HEK293T (cell line): ENCODE data around the gene TPTE2.
"Not testable (repeated sequence)": the region's sequence is repeated elsewhere in the genome, so short reads cannot be mapped to it uniquely, and the experiment has no call there.

ENCODE experiments used
- ELF4 ChIP-seq: fragments of 450-650 bp; IDR thresholded peaks from 2 replicates; pipeline ENCODE4 v1.6.1; 2017; ENCODE audit warnings: antibody characterized with exemption
- FOXA1 ChIP-seq: fragments of 450-650 bp; IDR thresholded peaks from 2 replicates; pipeline ENCODE4 v1.6.1; 2016; ENCODE audit warnings: mild to moderate bottlenecking
- HDGF ChIP-seq: fragments of 450-650 bp; IDR thresholded peaks from 2 replicates; pipeline ENCODE4 v1.6.1; 2017; ENCODE audit warnings: antibody characterized with exemption, borderline replicate concordance
- SP1 ChIP-seq: fragments of 450-650 bp; IDR thresholded peaks from 2 replicates; pipeline ENCODE4 v1.6.1; 2017
- TARDBP ChIP-seq: fragments of 450-650 bp; IDR thresholded peaks from 2 replicates; pipeline ENCODE4 v1.6.1; 2016
- ZNF384 ChIP-seq: fragments of 450-650 bp; IDR thresholded peaks from 2 replicates; pipeline ENCODE4 v1.6.1; 2016

- not testable (repeated sequence) for TF ChIP-seq ZNF384, TARDBP, ELF4, SP1, FOXA1, HDGF
Observed at GRCh38 chr13:19382746-19383511, 178.4 kb downstream of the TPTE2 start.
